A549 (cell line): ENCODE data around the gene ATP6V1G3.

Experiments
- CBX8 ChIP-seq: fragments of 200-600 bp; sonication (generic); IDR thresholded peaks from 2 replicates; pipeline ENCODE4 v1.6.1; 2016
- CEBPB ChIP-seq, 2 experiments: fragments of >200 bp in 1 of 2; sonication (Bioruptor Twin) in 1 of 2; formaldehyde crosslinking in 1 of 2; IDR thresholded peaks; 2 replicates each; pipeline ENCODE4 v1.6.1; 2012 to 2016
- CHD2 ChIP-seq: fragments of 150-350 bp; IDR thresholded peaks from 2 replicates; pipeline ENCODE4 v1.6.1; 2014; ENCODE audit warnings: low read length; ENCODE audit not compliant: partially characterized antibody
- CHD4 ChIP-seq: fragments of 200-600 bp; sonication (generic); IDR thresholded peaks from 2 replicates; pipeline ENCODE4 v1.6.1; 2016; ENCODE audit warnings: antibody characterized with exemption, mild to moderate bottlenecking, borderline replicate concordance
- CTCF ChIP-seq: fragments of >200 bp; sonication (Bioruptor Twin); formaldehyde crosslinking; IDR thresholded peaks from 3 replicates; pipeline ENCODE4 v1.5.1; 2016
- GATA3 ChIP-seq: IDR thresholded peaks from 2 replicates; pipeline ENCODE4 v1.6.1; 2012; ENCODE audit warnings: borderline replicate concordance
- HOXB13 ChIP-seq: fragments of 250-450 bp; sonication (Bioruptor Pico); IDR thresholded peaks from 2 replicates; pipeline ENCODE4 v1.5.0; 2020; ENCODE audit warnings: low read depth, mild to moderate bottlenecking, moderate library complexity
- POLR2A ChIP-seq: IDR thresholded peaks from 2 replicates; pipeline ENCODE4 v1.6.1; 2012; ENCODE audit warnings: mild to moderate bottlenecking, low read length
- RAD21 ChIP-seq, 2 experiments: fragments of >200 bp in 1 of 2; sonication (Bioruptor Twin) in 1 of 2; formaldehyde crosslinking in 1 of 2; IDR thresholded peaks in 1 of 2; conservative IDR thresholded peaks in 1 of 2; 2 replicates in 1 of 2; 3 replicates in 1 of 2; pipeline ENCODE4 v1.6.1; 2012 to 2018; ENCODE audit warnings: inconsistent platforms in 1 of 2
- RCOR1 ChIP-seq: fragments of 150-350 bp; IDR thresholded peaks from 2 replicates; pipeline ENCODE4 v1.6.1; 2014; ENCODE audit warnings: antibody characterized with exemption, low read length, low read depth
- REST ChIP-seq: fragments of 200-600 bp; sonication (generic); IDR thresholded peaks from 2 replicates; pipeline ENCODE4 v1.6.1; 2016; ENCODE audit warnings: antibody characterized with exemption, mild to moderate bottlenecking, moderate library complexity
- USF2 ChIP-seq: fragments of 450-650 bp; IDR thresholded peaks from 2 replicates; pipeline ENCODE4 v1.6.1; 2014; ENCODE audit warnings: antibody characterized with exemption

GRCh38 chr1:198560161-198560560 is 19.7 kb upstream of the ATP6V1G3 start:
- TF ChIP-seq CTCF, result no peak
- TF ChIP-seq POLR2A, result no peak
- TF ChIP-seq REST, result no peak
- no peak for TF ChIP-seq RAD21 (conservative IDR thresholded peaks at IDR 0.05 in 1 of 2, IDR thresholded peaks at IDR 0.05 in 1 of 2)
- TF ChIP-seq HOXB13, result no peak
- no peak for TF ChIP-seq RCOR1
- no peak for TF ChIP-seq CHD2
- TF ChIP-seq CEBPB (IDR thresholded peaks at IDR 0.05), result no peak
- no peak for TF ChIP-seq CBX8
- no peak for TF ChIP-seq GATA3
- no peak for TF ChIP-seq CHD4
- TF ChIP-seq USF2, result no peak
